HG02938 (cell line): ENCODE measurements around the gene RIMS1.
"Not testable (repeated sequence)": the region's sequence is repeated elsewhere in the genome, so short reads cannot be mapped to it uniquely, and the experiment has no call there.

Source experiments
- ATAC-seq: cut with Tn5 transposase; IDR thresholded peaks from one replicate; pipeline ENCODE4 v1.9.1; 2021; ENCODE audit warnings: mild to moderate bottlenecking, moderate library complexity; ENCODE audit not compliant: unreplicated experiment

Gene RIMS1

GRCh38 chr6:72321788-72322187, 435.4 kb downstream of the RIMS1 start:
- ATAC-seq = no peak

- no peak for ATAC-seq
Measured at GRCh38 chr6:72322771-72323170, 436.4 kb downstream of the RIMS1 start.

GRCh38 chr6:72324591-72324990, 438.2 kb downstream of the RIMS1 start:
- no peak for ATAC-seq

- no peak for ATAC-seq
Measured at GRCh38 chr6:72328775-72329174, 442.4 kb downstream of the RIMS1 start.

GRCh38 chr6:72335203-72335602, 448.9 kb downstream of the RIMS1 start:
- not testable (repeated sequence) for ATAC-seq

GRCh38 chr6:72348926-72349325, 462.6 kb downstream of the RIMS1 start:
- ATAC-seq = no peak

GRCh38 chr6:72350296-72350881, 464.0 kb downstream of the RIMS1 start:
- no peak for ATAC-seq

GRCh38 chr6:72363844-72364740, 477.7 kb downstream of the RIMS1 start:
- no peak for ATAC-seq

GRCh38 chr6:72365773-72366172, 479.4 kb downstream of the RIMS1 start:
- no peak for ATAC-seq

GRCh38 chr6:72367439-72367838, 481.1 kb downstream of the RIMS1 start:
- ATAC-seq = no peak

- no peak for ATAC-seq
Measured at GRCh38 chr6:72371473-72371872, 485.1 kb downstream of the RIMS1 start.

GRCh38 chr6:72374172-72374571, 487.8 kb downstream of the RIMS1 start:
- no peak for ATAC-seq

- no peak for ATAC-seq
Measured at GRCh38 chr6:72374857-72375256, 488.5 kb downstream of the RIMS1 start.

GRCh38 chr6:72376736-72377135, 490.4 kb downstream of the RIMS1 start:
- no peak for ATAC-seq

GRCh38 chr6:72381076-72381475, 494.7 kb downstream of the RIMS1 start:
- ATAC-seq = no peak

- ATAC-seq = peak; percentile 97
Measured at GRCh38 chr6:72382602-72383529, 496.5 kb downstream of the RIMS1 start.

GRCh38 chr6:72386324-72386723, 500.0 kb downstream of the RIMS1 start:
- no peak for ATAC-seq

GRCh38 chr6:72389698-72390097, 503.3 kb downstream of the RIMS1 start:
- ATAC-seq = no peak

GRCh38 chr6:72390548-72390947, 504.2 kb downstream of the RIMS1 start:
- no peak for ATAC-seq

- ATAC-seq = no peak
Measured at GRCh38 chr6:72401865-72402264, 515.5 kb downstream of the RIMS1 start.

- ATAC-seq = no peak
Measured at GRCh38 chr6:72403413-72403812, 517.1 kb downstream of the RIMS1 start.
